Chondrocyte (in vitro differentiated cells): Measurements from ENCODE around the gene PLEKHA4. TPM values are rescaled to one million over a fixed set of nuclear protein-coding genes. Genes with fewer than 3 reads are reported as not detected.
"Not testable (repeated sequence)": the region's sequence is repeated elsewhere in the genome, so short reads cannot be mapped to it uniquely, and the experiment has no call there.

Experiments
- DNase-seq: peaks from one replicate; pipeline ENCODE4 v3.0.0; 2021; ENCODE audit warnings: mixed read lengths, low spot score
- H3K27ac Mint-ChIP-seq: one replicate; pipeline ENCODE4 v1.8.0; 2021; ENCODE audit warnings: mild to moderate bottlenecking, moderate library complexity, mixed read lengths; ENCODE audit not compliant: unreplicated experiment
- H3K27me3 Mint-ChIP-seq: 2 replicates; pipeline ENCODE4 v1.8.0; 2021; ENCODE audit warnings: low read depth, mixed read lengths
- H3K36me3 Mint-ChIP-seq: 2 replicates; pipeline ENCODE4 v1.8.0; 2021; ENCODE audit warnings: low read depth, mixed read lengths
- H3K4me1 Mint-ChIP-seq: 2 replicates; pipeline ENCODE4 v1.8.0; 2021; ENCODE audit warnings: low read depth, mild to moderate bottlenecking, mixed read lengths
- H3K4me3 Mint-ChIP-seq: one replicate; pipeline ENCODE4 v1.8.0; 2021; ENCODE audit warnings: mild to moderate bottlenecking, moderate library complexity, mixed read lengths; ENCODE audit not compliant: unreplicated experiment
- H3K9me3 Mint-ChIP-seq: 2 replicates; pipeline ENCODE4 v1.8.0; 2021; ENCODE audit warnings: low read depth, mixed read lengths
- CTCF ChIP-seq: fragments of 200-600 bp; sonication (generic); IDR thresholded peaks from 2 replicates; pipeline ENCODE4 v1.5.0; 2021; ENCODE audit warnings: antibody characterized with exemption, mild to moderate bottlenecking, moderate library complexity
- total RNA-seq: library from RNA; stranded (reverse); gene quantifications from 3 replicates; pipeline ENCODE4 v1.2.1, GENCODE V29; 2021

Gene PLEKHA4
- total RNA-seq, 1 donor from 2014 or later, result 16.8 TPM

- DNase-seq, result no peak
- H3K27ac Mint-ChIP-seq, result no peak overlapping the region
- H3K36me3 Mint-ChIP-seq, result no peaks in the 10 kb centered on the region
- H3K9me3 Mint-ChIP-seq, result no peaks in the 10 kb centered on the region
- TF ChIP-seq CTCF, result no peak
- no peaks in the 10 kb centered on the region for H3K27me3 Mint-ChIP-seq
- no peak overlapping the region for H3K4me3 Mint-ChIP-seq
- H3K4me1 Mint-ChIP-seq, result peaks cover 8% of the 10 kb centered on the region
Measured at GRCh38 chr19:48895226-48895625, 26.8 kb upstream of the PLEKHA4 start.

- Mint-ChIP-seq H3K9me3 (no peaks in the 10 kb centered on the region), H3K4me3 (no peak overlapping the region), H3K4me1 (no peaks in the 10 kb centered on the region), H3K36me3 (no peaks in the 10 kb centered on the region), H3K27ac (no peak overlapping the region), H3K27me3 (no peaks in the 10 kb centered on the region)
- TF ChIP-seq CTCF, result no peak
- DNase-seq, result no peak
Measured at GRCh38 chr19:48890551-48890950, 22.1 kb upstream of the PLEKHA4 start.

GRCh38 chr19:48889496-48889895 is 21.1 kb upstream of the PLEKHA4 start:
- not testable (repeated sequence) for DNase-seq, H3K36me3 Mint-ChIP-seq, H3K27ac Mint-ChIP-seq, H3K4me1 Mint-ChIP-seq, H3K9me3 Mint-ChIP-seq, H3K27me3 Mint-ChIP-seq, H3K4me3 Mint-ChIP-seq

- no peak for TF ChIP-seq CTCF
- H3K4me1 Mint-ChIP-seq, result no peaks in the 10 kb centered on the region
- H3K27me3 Mint-ChIP-seq, result no peaks in the 10 kb centered on the region
- no peaks in the 10 kb centered on the region for H3K36me3 Mint-ChIP-seq
- H3K4me3 Mint-ChIP-seq, result no peak overlapping the region
- no peak for DNase-seq
- no peak overlapping the region for H3K27ac Mint-ChIP-seq
- no peaks in the 10 kb centered on the region for H3K9me3 Mint-ChIP-seq
Measured at GRCh38 chr19:48887861-48888612, 19.6 kb upstream of the PLEKHA4 start.

GRCh38 chr19:48883726-48884125 is 15.3 kb upstream of the PLEKHA4 start:
- Mint-ChIP-seq H3K9me3 (no peaks in the 10 kb centered on the region), H3K4me1 (no peaks in the 10 kb centered on the region), H3K4me3 (no peak overlapping the region), H3K27me3 (no peaks in the 10 kb centered on the region), H3K36me3 (no peaks in the 10 kb centered on the region), H3K27ac (no peak overlapping the region)
- TF ChIP-seq CTCF, result no peak
- no peak for DNase-seq
